ENCODE results near the gene TSPAN18.

DNA sequence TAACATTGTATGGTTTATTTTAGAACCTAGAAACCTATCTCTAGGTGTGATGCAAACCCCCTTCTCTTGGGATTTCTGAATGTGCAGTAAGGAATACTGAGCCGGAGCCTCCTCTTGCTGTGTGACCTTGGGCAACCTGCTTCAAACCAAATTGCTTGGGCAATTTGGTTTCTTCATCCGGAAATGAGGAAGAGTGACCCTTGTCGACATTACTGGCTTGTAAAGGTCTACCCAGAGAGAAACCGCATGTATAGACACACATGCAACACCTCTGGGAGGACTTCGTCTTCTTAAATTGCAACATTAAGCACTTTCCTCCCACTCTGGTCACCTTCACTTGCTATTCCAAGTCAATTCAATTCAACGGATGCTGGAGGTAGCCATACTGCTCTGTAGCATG is 243.5 kb downstream of the TSPAN18 start:
- TF ChIP-seq, protein P1, sequence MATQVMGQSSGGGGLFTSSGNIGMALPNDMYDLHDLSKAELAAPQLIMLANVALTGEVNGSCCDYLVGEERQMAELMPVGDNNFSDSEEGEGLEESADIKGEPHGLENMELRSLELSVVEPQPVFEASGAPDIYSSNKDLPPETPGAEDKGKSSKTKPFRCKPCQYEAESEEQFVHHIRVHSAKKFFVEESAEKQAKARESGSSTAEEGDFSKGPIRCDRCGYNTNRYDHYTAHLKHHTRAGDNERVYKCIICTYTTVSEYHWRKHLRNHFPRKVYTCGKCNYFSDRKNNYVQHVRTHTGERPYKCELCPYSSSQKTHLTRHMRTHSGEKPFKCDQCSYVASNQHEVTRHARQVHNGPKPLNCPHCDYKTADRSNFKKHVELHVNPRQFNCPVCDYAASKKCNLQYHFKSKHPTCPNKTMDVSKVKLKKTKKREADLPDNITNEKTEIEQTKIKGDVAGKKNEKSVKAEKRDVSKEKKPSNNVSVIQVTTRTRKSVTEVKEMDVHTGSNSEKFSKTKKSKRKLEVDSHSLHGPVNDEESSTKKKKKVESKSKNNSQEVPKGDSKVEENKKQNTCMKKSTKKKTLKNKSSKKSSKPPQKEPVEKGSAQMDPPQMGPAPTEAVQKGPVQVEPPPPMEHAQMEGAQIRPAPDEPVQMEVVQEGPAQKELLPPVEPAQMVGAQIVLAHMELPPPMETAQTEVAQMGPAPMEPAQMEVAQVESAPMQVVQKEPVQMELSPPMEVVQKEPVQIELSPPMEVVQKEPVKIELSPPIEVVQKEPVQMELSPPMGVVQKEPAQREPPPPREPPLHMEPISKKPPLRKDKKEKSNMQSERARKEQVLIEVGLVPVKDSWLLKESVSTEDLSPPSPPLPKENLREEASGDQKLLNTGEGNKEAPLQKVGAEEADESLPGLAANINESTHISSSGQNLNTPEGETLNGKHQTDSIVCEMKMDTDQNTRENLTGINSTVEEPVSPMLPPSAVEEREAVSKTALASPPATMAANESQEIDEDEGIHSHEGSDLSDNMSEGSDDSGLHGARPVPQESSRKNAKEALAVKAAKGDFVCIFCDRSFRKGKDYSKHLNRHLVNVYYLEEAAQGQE (IDR thresholded peaks at IDR 0.05; ENCODE audit: unreplicated experiment) = no peak
- TF ChIP-seq, protein P2, sequence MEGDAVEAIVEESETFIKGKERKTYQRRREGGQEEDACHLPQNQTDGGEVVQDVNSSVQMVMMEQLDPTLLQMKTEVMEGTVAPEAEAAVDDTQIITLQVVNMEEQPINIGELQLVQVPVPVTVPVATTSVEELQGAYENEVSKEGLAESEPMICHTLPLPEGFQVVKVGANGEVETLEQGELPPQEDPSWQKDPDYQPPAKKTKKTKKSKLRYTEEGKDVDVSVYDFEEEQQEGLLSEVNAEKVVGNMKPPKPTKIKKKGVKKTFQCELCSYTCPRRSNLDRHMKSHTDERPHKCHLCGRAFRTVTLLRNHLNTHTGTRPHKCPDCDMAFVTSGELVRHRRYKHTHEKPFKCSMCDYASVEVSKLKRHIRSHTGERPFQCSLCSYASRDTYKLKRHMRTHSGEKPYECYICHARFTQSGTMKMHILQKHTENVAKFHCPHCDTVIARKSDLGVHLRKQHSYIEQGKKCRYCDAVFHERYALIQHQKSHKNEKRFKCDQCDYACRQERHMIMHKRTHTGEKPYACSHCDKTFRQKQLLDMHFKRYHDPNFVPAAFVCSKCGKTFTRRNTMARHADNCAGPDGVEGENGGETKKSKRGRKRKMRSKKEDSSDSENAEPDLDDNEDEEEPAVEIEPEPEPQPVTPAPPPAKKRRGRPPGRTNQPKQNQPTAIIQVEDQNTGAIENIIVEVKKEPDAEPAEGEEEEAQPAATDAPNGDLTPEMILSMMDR (conservative IDR thresholded peaks at IDR 0.05; ENCODE audit: low read depth in 2 of 2) = no peak

Measured in GM23338 (cell line).